ENCODE measurements around the gene B4GALT5. TPM values are rescaled to one million over a fixed set of nuclear protein-coding genes. Genes with fewer than 3 reads are reported as not detected.
"Not testable (repeated sequence)": the region's sequence is repeated elsewhere in the genome, so short reads cannot be mapped to it uniquely, and the experiment has no call there.

B4GALT5 gene
- total RNA-seq, 1 experiment from 2014 or later: 46.7 TPM

DNA sequence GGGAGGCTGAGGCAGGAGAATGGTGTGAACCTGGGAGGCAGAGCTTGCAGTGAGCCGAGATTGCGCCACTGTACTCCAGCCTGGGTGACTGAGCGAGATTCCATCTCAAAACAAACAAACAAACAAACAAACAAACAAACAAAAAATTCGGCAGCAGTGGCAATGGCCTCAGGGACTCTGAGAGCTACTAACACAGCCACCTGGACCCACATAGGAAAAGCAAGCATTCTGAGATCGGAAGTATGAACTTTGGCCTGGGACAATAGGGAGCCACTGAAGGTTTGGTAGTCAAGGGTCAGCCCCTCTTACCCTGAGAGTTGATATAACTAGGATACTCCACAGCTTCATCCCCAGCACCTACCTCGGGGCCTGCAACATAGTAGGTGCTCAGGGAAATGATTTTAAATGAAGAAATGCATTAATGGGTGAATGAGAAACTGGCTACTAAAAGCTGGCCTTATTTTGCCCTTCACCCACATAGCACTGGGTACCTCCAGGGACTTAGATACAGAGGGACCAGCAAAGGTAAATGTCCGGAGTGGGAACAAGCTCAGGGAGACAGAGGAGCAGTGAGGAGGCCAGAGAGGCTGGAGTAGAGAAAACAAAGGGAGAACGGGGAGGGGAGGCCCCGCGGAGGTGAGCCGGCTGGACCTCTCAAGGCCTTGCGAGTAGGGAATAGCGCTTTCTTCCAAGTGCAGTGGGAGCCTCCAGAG, 99.2 kb downstream of the B4GALT5 start:
- in situ Hi-C loops (cut with HindIII; ENCODE audit: low pct_unique_long_range_greater_than_20kb, low sequenced_read_pairs): no loop called here
- no peak for DNase-seq (ENCODE audit: low read depth, low spot score)

DNA sequence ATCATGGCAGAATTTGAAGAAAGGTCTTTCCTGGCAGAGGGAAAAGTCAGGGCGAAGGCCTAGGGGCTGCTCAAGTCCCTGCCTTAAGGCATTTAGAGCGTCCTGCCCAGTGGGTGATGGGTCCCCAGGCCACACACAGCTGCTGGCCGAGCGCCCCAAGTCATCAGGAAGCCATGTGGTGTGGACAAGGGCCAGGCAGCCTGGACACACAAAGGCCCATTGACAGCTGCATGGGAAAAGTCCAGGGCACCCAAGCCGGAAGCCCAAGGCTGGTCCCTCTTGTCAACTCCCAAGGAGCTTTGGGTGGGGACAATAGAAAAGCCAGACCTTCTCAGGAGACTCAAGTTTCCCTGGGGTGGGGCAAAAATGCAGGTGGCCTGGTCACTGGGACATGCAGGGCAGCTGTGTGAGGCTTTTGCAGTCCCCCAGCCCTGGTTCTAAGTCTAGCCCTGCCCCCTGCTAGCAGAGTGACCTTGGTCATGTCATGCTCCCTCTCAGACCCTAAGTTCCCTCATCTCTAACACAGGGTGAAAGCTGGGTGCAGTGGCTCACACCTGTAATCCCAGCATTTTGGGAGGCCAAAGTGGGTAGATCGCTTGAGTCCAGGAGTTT, 101.4 kb downstream of the B4GALT5 start:
- in situ Hi-C loops (cut with HindIII; ENCODE audit: low pct_unique_long_range_greater_than_20kb, low sequenced_read_pairs): no loop called here
- DNase-seq (ENCODE audit: low read depth, low spot score): peak; percentile 91

DNA sequence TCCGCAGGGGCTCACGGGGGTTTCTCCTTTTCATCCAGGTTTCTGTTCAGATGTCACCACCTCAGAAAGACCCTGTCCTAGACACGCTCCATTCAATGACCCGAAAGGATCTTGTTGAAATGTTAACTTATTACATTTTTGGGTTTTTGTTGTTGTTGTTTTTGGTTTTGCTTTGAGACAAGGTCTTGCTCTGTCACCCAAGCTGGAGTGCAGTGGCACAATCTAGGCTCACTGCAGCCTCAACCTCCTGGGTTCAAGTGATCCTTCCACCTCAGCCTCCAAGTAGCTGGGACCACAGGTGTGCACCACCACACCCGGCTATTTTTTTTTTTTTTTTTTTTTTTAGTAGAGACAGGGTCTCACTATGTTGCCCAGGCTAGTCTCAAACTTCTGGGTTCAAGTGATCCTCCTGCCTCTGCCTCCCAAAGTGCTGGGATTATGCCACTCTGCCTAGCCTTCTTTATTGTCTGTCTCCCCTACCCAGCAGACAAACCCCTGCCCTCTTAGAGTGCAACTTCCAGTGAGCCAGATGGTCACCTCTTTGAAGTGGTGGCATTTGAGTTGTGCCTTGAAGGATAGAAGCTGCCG, 102.0 kb downstream of the B4GALT5 start:
- DNase-seq (ENCODE audit: low read depth, low spot score); in situ Hi-C loops (cut with HindIII; ENCODE audit: low pct_unique_long_range_greater_than_20kb, low sequenced_read_pairs): not testable (repeated sequence)

DNA sequence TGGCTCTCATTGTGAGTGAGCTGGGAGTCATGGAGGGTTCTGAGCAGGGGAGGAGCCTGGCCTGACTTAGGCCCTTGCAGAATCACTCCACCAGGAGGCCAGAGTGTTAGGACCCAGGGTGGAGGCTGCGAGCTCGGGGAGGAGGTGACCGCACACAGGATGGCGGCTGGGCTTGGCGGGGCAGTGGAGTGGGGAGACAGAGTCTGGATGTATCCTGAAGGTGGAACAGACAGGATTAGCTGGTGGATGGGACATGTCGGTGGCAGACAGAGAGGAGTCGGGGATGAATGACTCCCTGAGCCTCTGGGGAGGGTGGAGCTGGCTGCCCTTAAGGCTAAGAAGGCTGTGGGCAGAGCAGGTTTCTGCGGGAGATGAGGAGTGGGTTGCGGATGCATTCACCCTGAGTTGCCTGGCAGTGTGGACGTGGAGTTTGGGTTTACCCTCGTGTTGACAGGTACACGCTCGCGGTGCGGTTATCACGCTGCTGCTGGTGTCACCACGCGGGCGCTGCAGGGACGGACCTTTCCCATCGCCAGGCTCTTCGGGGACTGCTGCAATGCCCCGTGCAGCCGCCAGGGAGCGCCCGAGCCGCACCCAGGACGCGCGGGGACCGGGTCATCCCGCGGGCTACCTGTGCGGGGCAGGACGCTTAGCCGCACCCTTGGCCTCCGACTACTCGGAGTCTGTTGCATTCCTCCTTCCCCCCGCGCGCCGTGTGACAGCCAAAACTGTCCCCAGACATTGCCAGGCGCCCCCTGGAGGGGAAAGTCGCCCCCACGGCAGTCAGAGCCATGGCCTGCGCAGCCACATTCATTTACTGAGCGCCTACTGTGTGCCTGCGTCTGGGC, 102.8 kb downstream of the B4GALT5 start:
- DNase-seq (ENCODE audit: low read depth, low spot score): peak; percentile 76
- in situ Hi-C loops (cut with HindIII; ENCODE audit: low pct_unique_long_range_greater_than_20kb, low sequenced_read_pairs): no loop called here

DNA sequence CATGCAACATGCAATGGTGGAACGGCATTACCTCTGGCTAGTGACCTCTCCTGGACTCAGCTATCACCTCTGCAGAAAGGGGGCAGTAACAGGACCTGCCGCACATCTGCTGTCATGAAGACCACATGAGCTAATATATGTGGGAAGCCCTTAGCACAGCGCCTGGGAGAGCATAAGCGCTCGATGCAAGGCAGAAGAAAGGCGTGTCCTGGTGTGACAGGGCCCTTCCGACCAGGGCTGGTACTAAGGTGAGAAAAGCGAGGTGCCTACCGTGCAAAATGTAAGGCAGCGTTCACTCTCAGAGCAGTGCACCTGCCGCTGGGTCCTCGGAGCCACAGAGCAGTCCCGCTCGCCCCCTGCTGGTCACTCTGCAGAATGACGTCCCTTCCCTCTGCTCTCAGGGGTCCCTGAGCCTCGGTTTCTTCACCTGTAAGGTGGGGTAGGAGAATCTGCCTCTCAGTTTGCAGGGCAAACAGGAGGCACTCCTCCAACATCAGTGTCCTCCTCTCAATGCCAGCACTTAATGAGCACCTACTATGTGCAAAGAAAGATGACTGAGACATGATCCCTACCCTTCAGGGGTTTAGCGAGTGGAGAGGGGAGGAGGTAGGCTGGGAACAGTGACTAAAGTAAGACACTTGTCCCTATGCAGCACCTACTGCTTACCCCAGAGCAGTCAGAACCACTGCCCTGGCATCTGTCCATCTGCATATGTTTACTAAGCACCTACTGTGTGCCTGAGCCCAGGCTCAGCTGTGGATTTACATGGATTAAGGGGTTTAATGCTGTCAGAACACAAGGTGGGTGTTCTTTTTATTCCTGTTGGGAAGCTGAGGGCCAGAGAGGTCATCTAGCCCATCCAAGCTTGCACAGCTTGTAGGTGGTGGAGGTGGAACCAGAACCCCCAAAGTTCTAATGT, 104.7 kb downstream of the B4GALT5 start:
- peak; percentile 65 for DNase-seq (ENCODE audit: low read depth, low spot score)
- in situ Hi-C loops (cut with HindIII; ENCODE audit: low pct_unique_long_range_greater_than_20kb, low sequenced_read_pairs): no loop called here

DNA sequence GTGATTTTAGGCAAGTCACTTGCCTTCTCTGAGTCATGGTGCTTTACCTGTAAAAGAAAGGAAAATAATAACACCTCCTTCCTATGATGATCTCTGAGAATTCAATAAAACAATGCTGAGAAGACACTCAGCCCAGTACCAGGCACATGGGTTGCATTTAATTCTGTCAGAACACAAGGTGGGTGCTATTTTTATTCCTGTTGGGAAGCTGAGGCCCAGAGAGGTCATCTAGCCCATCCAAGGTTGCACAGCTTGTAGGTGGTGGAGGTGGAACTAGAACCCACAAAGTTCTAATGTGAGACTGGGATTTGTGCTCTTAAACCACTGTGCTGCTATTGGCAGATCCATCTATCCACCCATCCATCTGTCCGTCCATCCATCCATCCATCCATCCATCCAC, 106.1 kb downstream of the B4GALT5 start:
- in situ Hi-C loops (cut with HindIII; ENCODE audit: low pct_unique_long_range_greater_than_20kb, low sequenced_read_pairs): no loop called here
- DNase-seq (ENCODE audit: low read depth, low spot score): no peak

DNA sequence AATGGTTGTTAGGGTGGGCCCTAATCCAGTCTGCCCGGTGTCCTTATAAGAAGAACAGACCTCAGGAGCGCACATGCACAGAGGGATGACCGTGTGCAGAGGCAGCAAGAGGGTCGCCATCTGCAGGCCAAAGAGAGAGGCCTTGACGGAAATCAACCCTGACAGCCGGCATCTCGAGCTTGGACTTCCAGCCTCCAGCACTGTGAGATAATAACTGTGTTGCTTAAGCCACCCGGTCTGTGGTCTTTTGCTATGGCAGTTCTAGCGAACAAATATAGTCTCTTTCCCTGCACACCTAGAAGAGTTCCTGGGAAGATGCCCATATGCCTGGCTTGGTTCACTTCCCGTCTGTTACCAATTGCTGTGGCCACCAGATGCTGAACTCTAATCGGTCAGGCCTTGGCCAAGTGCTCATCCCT, 110.5 kb downstream of the B4GALT5 start:
- in situ Hi-C loops (cut with HindIII; ENCODE audit: low pct_unique_long_range_greater_than_20kb, low sequenced_read_pairs): no loop called here
- DNase-seq (ENCODE audit: low read depth, low spot score): peak; percentile 47

DNA sequence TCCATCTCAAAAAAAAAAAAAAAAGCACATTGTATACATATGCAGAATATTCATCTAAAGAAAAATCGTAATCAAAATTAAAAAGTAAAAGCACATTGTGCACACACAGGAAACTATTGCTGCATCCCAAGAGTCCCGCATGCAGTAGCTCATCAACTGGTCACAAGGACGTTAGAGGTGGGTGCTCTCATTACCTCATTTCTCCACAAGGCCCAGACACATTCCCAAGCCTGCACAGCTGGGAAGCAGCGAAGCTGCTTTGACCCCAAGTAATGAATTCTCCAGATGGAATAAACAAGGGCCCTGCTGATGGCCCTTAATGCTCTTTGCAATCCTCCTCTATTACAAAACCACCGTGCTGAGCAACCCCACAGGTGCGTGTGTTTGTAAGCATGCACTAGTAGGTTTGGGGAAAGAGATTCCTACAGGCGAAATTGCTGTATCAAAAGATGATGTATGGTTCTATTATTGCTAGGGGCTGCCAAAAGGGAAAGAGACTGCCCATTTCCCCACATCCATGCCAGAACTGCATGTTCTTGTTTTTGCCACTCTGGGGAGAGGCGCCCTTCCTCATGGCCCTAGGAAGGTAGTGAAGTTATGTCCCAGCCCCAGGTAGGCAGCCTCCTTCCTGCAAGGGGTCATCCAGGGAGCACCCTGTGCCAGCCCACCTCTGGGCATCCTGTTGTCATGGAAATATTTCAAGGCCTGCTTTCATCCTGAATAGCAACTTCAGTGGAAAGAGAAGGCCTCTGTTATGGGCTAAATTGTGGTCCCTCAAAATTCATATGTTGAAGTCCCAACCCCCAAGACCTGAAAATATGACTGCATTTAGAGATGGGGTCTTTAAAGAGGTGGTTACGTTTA, 111.1 kb downstream of the B4GALT5 start:
- no peak for DNase-seq (ENCODE audit: low read depth, low spot score)
- in situ Hi-C loops (cut with HindIII; ENCODE audit: low pct_unique_long_range_greater_than_20kb, low sequenced_read_pairs): no loop called here

DNA sequence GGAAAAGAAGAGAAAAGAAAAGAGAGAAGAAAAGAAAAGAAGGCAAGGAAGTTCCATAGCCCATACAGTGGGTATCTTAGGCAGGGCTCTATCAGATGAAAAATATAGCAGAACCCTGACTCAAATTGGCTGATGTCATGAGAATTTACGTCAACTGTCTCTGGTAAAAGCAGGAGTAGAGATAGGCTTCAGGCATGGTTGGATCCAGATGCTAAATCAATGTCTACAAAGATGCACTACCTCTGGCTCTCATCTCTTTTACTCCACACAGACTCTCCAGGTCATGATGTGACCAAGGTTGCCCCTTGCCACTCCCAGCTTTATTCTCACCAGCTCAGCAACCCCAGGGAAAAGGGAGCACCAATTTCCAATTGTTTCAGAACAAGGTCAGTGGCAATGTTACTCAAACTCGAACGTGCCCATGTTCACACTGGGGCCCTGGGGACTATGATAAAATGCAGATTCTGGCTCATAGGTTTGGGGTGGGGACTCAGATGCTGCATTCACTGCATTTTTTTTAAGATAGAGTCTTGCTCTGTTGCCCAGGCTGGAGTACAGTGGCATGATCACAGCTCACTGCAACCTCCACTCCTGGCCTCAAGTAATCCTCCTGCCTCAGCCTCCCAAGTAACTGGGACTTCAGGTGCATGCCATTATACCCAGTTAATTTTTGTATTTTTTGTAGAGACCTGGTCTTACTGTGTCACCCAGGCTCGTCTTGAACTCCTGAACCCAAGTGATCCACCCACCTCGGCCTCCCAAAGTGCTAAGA, 112.3 kb downstream of the B4GALT5 start:
- DNase-seq (ENCODE audit: low read depth, low spot score): no peak
- in situ Hi-C loops (cut with HindIII; ENCODE audit: low pct_unique_long_range_greater_than_20kb, low sequenced_read_pairs): no loop called here

DNA sequence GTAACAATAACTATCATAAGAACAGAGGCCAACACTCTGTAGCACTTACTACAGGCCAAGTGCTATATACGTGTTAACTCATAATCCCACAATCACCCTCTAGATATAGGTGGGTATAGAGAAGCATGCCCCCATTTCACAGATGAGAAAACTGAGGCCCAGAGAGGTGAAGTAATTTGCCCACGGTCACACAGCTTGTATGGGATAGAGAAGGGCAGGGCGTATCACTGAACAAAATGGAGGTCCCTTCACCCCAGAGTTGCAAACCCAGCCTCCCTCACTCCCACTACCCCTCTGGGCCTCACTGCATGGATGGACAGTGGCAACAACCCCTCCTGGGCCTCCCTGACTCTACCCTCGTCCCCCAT, 113.9 kb downstream of the B4GALT5 start:
- in situ Hi-C loops (cut with HindIII; ENCODE audit: low pct_unique_long_range_greater_than_20kb, low sequenced_read_pairs): no loop called here
- DNase-seq (ENCODE audit: low read depth, low spot score): no peak

DNA sequence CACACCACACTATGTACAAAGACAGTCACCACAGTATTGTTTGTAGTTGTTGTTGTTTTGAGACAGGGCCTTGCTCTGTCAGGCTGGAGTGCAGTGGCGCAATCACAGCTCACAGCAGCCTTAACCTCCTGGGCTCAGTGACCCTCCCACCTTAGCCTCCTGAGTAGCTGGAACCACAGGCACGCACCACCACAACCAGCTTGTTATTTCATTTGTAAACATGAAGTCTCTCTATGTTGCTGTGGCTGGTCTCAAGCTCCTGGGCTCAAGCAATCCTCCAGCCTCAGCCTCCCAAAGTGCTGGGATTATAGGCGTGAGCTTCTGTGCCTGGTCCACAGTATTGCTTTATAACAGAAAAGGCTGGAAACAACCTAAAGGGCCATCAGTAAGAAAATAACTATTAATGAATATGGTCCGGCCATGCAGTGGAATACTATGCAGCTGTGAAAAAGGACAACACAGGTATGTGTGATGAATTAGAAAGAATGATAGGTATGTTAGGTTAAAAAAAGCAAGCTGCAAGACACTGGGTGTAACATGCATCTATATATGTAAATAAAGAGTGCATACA, 115.8 kb downstream of the B4GALT5 start:
- DNase-seq (ENCODE audit: low read depth, low spot score): no peak
- in situ Hi-C loops (cut with HindIII; ENCODE audit: low pct_unique_long_range_greater_than_20kb, low sequenced_read_pairs): no loop called here

DNA sequence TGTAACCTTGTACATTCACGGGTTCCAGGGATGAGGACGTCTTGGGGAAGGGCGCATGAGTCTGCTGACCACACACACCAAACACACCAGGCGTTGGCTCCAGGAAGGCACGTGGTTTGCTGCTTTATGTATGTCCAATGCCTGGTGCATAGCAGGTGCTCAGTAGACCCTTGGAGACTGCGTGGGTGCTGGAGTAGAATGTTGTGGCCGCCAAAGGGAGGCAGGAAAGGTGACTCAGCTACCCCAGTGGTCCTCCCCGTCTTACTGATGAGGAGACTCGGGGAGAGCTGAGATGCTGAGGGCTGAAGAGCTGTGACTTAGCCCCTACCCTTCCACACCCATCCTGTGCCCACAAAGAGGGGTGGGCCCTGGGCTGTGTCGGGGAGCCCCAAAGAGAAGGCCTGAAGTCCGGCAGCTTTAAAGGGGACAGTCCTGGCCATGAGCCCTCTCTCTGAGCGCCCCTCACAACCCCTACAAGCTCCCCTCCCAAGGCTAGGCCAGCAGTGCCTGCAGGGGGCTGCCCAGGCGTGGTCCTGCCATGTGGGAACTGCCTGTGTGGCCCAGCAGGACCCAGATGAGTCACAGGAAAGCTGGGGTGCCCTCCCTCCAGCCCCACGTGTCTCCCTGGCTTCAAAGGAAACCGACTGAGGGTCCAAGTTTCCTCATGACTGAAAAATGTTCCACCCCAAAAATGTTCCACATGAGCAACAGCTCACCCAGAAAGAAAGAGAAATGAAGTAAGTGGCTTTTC, 117.7 kb downstream of the B4GALT5 start:
- in situ Hi-C loops (cut with HindIII; ENCODE audit: low pct_unique_long_range_greater_than_20kb, low sequenced_read_pairs): no loop called here
- no peak for DNase-seq (ENCODE audit: low read depth, low spot score)

DNA sequence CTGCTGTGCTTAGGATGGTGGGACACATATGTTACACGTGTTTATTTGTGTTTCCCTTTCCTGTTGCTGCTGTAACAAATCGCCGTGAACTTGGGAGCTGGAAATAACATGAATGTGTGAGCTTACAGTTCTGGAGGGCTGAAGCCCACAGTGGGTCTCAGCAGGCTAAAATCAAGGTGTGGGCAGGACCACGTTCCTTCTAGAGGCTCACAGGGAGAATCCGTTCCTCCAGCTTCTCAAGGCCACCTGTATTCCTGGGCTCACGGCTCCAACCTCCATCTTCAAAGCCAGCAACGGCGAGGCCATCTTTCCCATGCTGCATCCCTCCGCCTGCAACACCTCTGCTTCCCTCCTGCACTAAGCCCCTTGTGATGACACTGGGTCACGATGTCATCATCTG, 118.3 kb downstream of the B4GALT5 start:
- DNase-seq (ENCODE audit: low read depth, low spot score): no peak
- in situ Hi-C loops (cut with HindIII; ENCODE audit: low pct_unique_long_range_greater_than_20kb, low sequenced_read_pairs): no loop called here

DNA sequence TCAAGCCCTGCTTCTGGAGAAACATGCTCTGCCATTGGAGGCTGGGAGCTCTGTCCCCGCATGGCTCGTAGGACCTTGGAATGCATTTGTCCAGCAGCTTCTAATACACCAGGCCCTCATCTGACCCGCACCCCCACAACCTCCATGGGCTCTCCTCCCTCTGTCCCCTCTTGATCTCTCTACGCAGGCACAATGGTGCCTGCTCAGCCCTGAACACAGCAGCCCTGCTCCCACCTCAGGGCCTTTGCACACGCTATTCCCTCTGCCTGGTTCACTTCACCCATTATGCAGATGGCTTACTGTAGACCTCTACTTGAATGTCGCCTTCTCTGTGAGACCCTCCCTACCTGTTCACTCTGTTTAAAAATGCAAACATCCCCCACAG, 118.8 kb downstream of the B4GALT5 start:
- in situ Hi-C loops (cut with HindIII; ENCODE audit: low pct_unique_long_range_greater_than_20kb, low sequenced_read_pairs): no loop called here
- DNase-seq (ENCODE audit: low read depth, low spot score): no peak
